HG02938 (cell line): Measurements from ENCODE around the gene PDE3B.

Experiments used
- ATAC-seq: cut with Tn5 transposase; IDR thresholded peaks from one replicate; pipeline ENCODE4 v1.9.1; 2021; ENCODE audit warnings: mild to moderate bottlenecking, moderate library complexity; ENCODE audit not compliant: unreplicated experiment

The PDE3B gene

GRCh38 chr11:14907411-14908213, 264.0 kb downstream of the PDE3B start:
- peak; percentile 47 for ATAC-seq

- peak; percentile 23 for ATAC-seq
Observed at GRCh38 chr11:14908214-14908880, 264.7 kb downstream of the PDE3B start.

GRCh38 chr11:14914536-14914935, 270.9 kb downstream of the PDE3B start:
- ATAC-seq: no peak

GRCh38 chr11:14916403-14916802, 272.8 kb downstream of the PDE3B start:
- no peak for ATAC-seq
